HG02588 (cell line): ENCODE data around the gene CEACAM7.

Experiments
- ATAC-seq: cut with Tn5 transposase; IDR thresholded peaks from one replicate; pipeline ENCODE4 v1.9.1; 2021; ENCODE audit warnings: mild to moderate bottlenecking, moderate library complexity; ENCODE audit not compliant: unreplicated experiment

Gene CEACAM7

DNA sequence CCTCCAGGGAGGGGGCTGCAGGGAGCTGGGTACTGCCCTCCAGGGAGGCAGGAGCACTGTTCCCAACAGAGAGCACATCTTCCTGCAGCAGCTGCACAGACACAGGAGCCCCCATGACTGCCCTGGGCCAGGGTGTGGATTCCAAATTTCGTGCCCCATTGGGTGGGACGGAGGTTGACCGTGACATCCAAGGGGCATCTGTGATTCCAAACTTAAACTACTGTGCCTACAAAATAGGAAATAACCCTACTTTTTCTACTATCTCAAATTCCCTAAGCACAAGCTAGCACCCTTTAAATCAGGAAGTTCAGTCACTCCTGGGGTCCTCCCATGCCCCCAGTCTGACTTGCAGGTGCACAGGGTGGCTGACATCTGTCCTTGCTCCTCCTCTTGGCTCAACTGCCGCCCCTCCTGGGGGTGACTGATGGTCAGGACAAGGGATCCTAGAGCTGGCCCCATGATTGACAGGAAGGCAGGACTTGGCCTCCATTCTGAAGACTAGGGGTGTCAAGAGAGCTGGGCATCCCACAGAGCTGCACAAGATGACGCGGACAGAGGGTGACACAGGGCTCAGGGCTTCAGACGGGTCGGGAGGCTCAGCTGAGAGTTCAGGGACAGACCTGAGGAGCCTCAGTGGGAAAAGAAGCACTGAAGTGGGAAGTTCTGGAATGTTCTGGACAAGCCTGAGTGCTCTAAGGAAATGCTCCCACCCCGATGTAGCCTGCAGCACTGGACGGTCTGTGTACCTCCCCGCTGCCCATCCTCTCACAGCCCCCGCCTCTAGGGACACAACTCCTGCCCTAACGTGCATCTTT lies 12.5 kb upstream of the CEACAM7 start:
- no peak for ATAC-seq

DNA sequence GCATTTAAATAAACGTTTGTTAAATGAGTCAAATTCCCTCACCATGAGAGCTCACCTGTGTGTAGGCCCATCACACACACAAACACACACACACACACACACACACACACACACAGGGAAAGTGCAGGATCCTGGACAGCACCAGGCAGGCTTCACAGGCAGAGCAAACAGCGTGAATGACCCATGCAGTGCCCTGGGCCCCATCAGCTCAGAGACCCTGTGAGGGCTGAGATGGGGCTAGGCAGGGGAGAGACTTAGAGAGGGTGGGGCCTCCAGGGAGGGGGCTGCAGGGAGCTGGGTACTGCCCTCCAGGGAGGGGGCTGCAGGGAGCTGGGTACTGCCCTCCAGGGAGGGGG lies 11.9 kb upstream of the CEACAM7 start:
- ATAC-seq, result no peak

- no peak for ATAC-seq
Measured at GRCh38 chr19:41699231-41699967, 11.3 kb upstream of the CEACAM7 start.

GRCh38 chr19:41698746-41699230 lies 10.7 kb upstream of the CEACAM7 start:
- ATAC-seq, result no peak

GRCh38 chr19:41697198-41697855 lies 9.3 kb upstream of the CEACAM7 start:
- ATAC-seq, result no peak

GRCh38 chr19:41696402-41697197 lies 8.5 kb upstream of the CEACAM7 start:
- no peak for ATAC-seq

DNA sequence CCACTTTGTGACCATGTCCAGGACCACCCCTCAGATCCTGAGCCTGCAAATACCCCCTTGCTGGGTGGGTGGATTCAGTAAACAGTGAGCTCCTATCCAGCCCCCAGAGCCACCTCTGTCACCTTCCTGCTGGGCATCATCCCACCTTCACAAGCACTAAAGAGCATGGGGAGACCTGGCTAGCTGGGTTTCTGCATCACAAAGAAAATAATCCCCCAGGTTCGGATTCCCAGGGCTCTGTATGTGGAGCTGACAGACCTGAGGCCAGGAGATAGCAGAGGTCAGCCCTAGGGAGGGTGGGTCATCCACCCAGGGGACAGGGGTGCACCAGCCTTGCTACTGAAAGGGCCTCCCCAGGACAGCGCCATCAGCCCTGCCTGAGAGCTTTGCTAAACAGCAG lies 7.7 kb upstream of the CEACAM7 start:
- ATAC-seq, result no peak

DNA sequence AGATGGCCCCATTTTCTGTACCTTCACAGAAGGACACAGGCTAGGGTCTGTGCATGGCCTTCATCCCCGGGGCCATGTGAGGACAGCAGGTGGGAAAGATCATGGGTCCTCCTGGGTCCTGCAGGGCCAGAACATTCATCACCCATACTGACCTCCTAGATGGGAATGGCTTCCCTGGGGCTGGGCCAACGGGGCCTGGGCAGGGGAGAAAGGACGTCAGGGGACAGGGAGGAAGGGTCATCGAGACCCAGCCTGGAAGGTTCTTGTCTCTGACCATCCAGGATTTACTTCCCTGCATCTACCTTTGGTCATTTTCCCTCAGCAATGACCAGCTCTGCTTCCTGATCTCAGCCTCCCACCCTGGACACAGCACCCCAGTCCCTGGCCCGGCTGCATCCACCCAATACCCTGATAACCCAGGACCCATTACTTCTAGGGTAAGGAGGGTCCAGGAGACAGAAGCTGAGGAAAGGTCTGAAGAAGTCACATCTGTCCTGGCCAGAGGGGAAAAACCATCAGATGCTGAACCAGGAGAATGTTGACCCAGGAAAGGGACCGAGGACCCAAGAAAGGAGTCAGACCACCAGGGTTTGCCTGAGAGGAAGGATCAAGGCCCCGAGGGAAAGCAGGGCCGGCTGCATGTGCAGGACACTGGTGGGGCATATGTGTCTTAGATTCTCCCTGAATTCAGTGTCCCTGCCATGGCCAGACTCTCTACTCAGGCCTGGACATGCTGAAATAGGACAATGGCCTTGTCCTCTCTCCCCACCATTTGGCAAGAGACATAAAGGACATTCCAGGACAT lies 7.0 kb upstream of the CEACAM7 start:
- ATAC-seq, result no peak

DNA sequence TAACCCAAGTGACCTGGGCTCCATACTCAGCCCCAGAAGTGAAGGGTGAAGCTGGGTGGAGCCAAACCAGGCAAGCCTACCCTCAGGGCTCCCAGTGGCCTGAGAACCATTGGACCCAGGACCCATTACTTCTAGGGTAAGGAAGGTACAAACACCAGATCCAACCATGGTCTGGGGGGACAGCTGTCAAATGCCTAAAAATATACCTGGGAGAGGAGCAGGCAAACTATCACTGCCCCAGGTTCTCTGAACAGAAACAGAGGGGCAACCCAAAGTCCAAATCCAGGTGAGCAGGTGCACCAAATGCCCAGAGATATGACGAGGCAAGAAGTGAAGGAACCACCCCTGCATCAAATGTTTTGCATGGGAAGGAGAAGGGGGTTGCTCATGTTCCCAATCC lies 6.1 kb upstream of the CEACAM7 start:
- no peak for ATAC-seq

- ATAC-seq, result no peak
Measured at GRCh38 chr19:41691268-41691970, 3.3 kb upstream of the CEACAM7 start.

- ATAC-seq, result no peak
Measured at GRCh38 chr19:41690801-41691065, 2.7 kb upstream of the CEACAM7 start.

DNA sequence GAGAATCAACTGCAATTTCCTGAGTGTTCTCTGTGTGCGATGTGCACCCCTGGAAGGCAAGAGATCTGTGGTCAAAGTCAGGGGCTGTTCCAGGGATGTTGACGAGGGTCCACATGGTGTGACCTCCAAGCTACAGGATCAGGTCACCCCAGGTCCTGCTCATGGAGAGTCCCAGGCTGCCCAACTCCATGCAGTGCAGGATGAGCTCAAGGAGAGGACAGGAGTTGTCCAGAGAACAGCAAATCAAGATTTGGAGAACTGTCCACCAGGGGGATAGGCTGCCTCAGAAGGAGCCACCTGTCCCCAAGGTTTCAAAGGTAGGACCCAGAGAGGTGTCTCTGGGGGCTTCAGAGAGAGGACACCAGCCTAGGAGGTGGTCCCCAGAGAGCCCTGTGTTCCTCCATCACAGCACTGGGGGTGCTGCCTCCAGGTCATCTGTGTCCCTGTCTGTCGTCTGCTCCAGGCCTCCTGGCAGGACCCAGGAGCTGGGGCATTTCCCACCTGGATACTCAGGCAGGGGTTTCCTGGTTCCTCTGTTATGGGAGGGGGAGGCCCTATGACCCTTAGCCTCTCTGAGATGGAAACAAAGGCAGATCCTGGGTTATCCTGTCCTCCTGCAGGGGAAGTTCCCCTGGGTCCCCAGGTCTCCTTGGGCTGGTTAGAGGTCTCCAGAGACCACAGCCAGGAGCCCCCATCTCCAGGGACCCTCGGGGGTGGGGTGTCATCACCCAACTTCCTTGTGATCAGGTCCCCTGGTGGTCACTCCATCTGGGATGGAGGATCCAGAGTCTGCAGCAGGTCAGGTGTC lies 2.1 kb upstream of the CEACAM7 start:
- no peak for ATAC-seq

DNA sequence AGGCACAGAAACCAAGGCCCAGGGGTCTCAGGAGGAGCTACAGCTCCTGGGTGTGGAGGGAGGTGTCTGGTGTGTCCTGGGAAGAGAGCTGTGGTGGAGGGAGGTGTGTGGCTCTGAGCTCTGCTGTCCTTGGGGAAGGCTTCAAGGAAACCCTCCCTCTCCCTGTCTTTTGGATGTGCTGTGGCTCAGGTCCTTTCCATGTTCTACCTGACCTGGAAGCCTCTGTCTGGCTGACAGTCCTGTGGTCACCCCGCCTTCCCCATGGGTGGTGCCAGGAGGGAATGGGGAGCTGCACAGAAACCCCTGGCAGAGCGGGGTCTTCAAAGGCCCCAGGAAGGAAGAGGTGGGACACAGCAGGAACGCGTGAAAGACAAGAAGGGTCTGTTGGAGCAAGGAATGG lies 617 bp upstream of the CEACAM7 start:
- ATAC-seq, result no peak

DNA sequence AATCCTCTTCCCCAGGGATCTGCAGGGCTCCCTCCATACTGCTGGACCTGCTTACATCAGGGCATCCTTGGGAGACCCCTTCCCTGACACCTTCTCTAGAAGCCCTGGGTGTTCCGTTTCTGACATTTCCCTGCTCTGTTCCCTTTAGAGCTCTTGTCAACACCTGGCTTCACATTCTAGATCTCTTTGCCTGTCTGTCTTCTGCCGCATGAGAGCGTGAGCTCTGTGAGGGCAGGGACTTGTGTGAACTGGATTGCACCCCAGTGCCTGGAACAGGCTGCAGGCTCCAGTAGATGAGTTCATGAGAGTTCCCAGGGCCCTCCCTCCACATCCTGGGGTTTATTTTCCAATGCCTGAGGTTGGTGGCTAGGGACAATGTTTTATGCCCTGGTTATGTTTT lies 651 bp downstream of the CEACAM7 start:
- no peak for ATAC-seq

DNA sequence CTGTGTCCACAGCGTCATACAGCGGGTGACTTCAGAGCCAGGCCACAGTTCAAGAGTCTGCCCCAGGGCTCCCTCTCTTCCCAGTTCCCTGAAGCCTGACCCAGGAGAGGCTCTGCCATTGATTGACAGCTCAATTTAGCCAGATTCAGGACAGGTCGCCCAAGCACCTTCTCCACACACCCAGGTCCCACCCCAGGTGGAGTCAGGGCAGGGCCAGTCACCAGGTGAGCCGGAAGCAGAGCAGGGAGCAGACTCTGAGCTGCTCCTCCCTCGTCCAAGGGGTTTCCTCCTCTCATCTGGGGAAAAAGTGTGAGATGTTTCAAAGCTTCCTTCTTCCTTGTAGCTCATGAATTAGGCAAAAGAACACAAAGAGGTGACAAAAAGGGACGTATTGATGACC lies 5.6 kb downstream of the CEACAM7 start:
- ATAC-seq, result no peak

DNA sequence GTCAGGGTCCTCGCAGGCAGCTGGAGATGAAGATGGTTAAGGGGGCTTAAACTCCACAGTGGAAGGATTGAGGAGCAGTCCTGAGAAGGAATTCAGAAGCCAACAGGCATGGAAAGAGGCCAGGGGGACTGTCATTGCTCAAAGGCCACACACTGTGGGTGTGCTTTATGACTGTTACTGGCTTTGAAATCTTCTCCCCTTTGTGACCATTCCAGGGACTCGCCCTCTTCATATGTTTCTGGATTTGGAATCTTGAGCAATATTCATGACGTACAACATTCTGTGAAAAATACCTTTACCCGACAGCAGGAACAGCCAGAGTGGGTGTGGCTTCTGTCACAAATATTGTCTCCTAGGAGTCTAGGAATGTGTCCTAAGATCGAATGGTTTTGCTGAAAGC lies 16.6 kb downstream of the CEACAM7 start:
- no peak for ATAC-seq

DNA sequence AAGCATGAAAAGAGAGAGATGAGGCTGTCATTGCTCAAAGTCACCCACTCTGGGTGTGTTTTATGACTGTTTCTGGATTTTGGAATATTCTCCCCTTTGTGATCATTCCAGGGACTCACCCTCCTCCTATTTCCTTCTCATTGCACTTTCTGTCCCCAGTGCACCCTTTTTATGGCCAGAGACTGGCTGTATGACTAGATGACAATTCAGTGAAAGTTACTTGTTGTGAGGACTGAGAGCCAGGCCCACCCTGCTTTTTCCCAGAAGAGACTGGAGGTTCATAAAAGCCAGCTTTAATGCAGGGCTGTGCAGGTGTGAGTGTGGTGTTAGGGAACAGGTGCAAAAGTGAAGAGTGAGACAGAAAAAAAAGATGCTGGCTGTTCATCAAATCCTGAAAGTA lies 17.3 kb downstream of the CEACAM7 start:
- ATAC-seq, result no peak

- ATAC-seq, result no peak
Measured at GRCh38 chr19:41668315-41668714, 19.8 kb downstream of the CEACAM7 start.

DNA sequence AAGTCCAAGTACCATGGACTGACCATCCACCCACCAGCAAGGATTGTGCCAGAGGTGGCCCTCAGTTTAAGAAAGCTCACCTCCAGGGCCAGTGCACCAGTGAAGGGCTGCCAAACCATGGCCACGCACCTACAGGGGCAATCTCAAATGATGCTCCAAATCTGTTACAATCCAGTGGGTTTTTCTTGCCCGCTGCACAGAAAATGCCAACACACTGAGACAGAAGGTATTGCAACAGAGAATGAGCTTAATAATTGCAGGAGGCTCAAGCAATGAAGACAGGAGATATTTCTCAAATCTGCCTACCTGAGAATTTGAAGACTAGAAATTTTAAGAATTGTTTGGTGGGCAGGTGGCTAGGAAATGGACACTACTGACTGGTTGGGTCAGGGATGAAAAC lies 22.0 kb downstream of the CEACAM7 start:
- ATAC-seq, result no peak
